GM12875 (cell line): ENCODE results near the gene GRWD1.

ENCODE experiments used
- H3K4me3 ChIP-seq: one replicate; pipeline ENCODE4 v1.5.1; 2011; ENCODE audit warnings: low read depth, low read length, control low read depth
- CTCF ChIP-seq: IDR thresholded peaks from 2 replicates; pipeline ENCODE4 v1.5.1; 2011; ENCODE audit warnings: low read depth, mild to moderate bottlenecking, control low read depth, inconsistent platforms, low read length, moderate library complexity, borderline replicate concordance; ENCODE audit not compliant: insufficient read depth

GRWD1 gene

GRCh38 chr19:48424694-48425219 lies 21.0 kb upstream of the GRWD1 start:
- no peak overlapping the region for H3K4me3 ChIP-seq
- no peak for TF ChIP-seq CTCF

GRCh38 chr19:48428670-48429069 lies 17.1 kb upstream of the GRWD1 start:
- no peak overlapping the region for H3K4me3 ChIP-seq
- TF ChIP-seq CTCF: no peak

GRCh38 chr19:48433337-48433736 lies 12.4 kb upstream of the GRWD1 start:
- no peak for TF ChIP-seq CTCF
- H3K4me3 ChIP-seq: no peak overlapping the region

DNA sequence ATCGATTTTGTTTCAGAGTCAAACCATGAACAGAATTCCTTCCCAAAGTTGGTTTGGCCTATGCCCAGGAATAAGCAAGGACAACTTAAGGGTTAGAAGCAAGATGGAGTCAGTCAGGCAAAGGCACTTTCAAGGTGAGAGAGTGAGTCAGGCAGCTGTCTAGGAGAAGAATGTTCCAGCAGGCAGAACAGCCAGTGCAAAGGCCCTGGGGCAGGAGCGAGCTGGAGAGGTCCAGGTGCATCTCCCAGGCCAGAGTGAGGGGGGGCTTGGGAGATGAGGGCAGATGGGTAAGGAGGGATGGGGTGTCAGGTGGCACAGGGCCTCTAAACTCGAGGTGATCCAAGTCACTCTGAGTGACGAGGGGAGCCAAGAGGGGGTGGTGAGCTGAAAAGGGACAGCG lies 9.2 kb upstream of the GRWD1 start:
- TF ChIP-seq CTCF: no peak
- no peak overlapping the region for H3K4me3 ChIP-seq

- TF ChIP-seq CTCF: no peak
- H3K4me3 ChIP-seq: no peak overlapping the region
Observed at GRCh38 chr19:48441360-48442050, 4.3 kb upstream of the GRWD1 start.

GRCh38 chr19:48442116-48443035 lies 3.4 kb upstream of the GRWD1 start:
- H3K4me3 ChIP-seq: no peak overlapping the region
- TF ChIP-seq CTCF: no peak
